HCT116 (cell line): ENCODE data around the gene TMEM134. TPM values are rescaled to one million over a fixed set of nuclear protein-coding genes. Genes with fewer than 3 reads are reported as not detected.

Experiments used
- ATAC-seq: fragments of 200-7000 bp; cut with Tn5 transposase; 2 replicates; pipeline ENCODE4 v1.9.1; 2020; ENCODE audit warnings: mild to moderate bottlenecking, moderate library complexity
- BruUV-seq: library from RNA; stranded (reverse); fragments of 400-500 nt; replicated peaks from 2 replicates; lab custom pipeline; 2021; lab: Mats Ljungman, UMichigan
- CTCF ChIA-PET: fragments of 300-600 bp; sonication (Branson Sonifier 250); formaldehyde crosslinking; loops from one replicate; lab custom pipeline; 2021; ENCODE audit warnings: antibody characterized with exemption; lab: Charles Lee
- POLR2A ChIA-PET: fragments of 300-600, 350-600 bp; sonication (Branson Sonifier 250); formaldehyde crosslinking; loops from one replicate; lab custom pipeline; 2021; ENCODE audit warnings: antibody characterized with exemption; lab: Charles Lee
- RAD21 ChIA-PET, 2 experiments: fragments of 300-600 bp; sonication (Branson Sonifier 250); formaldehyde crosslinking; loops; one replicate each; lab custom pipeline; 2023; ENCODE audit warnings: low total read pairs in 2 of 2; ENCODE audit not compliant: uncharacterized antibody in 2 of 2, unreplicated experiment in 2 of 2, low non-redundant PET in 1 of 2; lab: Charles Lee
- DNase-seq: peaks from one replicate; pipeline ENCODE4 v3.0.0-alpha.2; 2010; ENCODE audit warnings: low read depth, low spot score
- H2AFZ ChIP-seq: fragments of 200-600 bp; shearing (Covaris generic), sonication (generic); 2 replicates; pipeline ENCODE4 v1.6.1; 2017; ENCODE audit warnings: low read depth, mixed run types, mixed read lengths, antibody characterized with exemption, low read length; ENCODE audit not compliant: poor library complexity, severe bottlenecking
- H3K27ac ChIP-seq: 2 replicates; pipeline ENCODE4 v1.5.1; 2012; ENCODE audit warnings: low read depth, low read length
- H3K27me3 ChIP-seq: fragments of 200-600 bp; sonication (generic); 2 replicates; pipeline ENCODE4 v1.6.1; 2016; ENCODE audit warnings: mixed run types, low read length, mixed read lengths; ENCODE audit not compliant: insufficient read depth
- H3K36me3 ChIP-seq, 2 experiments: fragments of 200-500 bp in 1 of 2; fragments of 200-600 bp in 1 of 2; sonication (Bioruptor generic) in 1 of 2; sonication (generic) in 1 of 2; 2 replicates each; pipeline versions ENCODE4 v1.5.1 to v1.6.1; 2014 to 2016; ENCODE audit warnings: low read length in 2 of 2, inconsistent platforms in 1 of 2, mixed read lengths in 1 of 2, mixed run types in 1 of 2; ENCODE audit not compliant: insufficient read depth in 2 of 2, control insufficient read depth in 1 of 2
- H3K4me1 ChIP-seq, 2 experiments: fragments of 200-600 bp in 1 of 2; sonication (generic) in 1 of 2; 2 replicates each; pipeline versions ENCODE4 v1.5.1 to v1.6.1; 2012 to 2017; ENCODE audit warnings: low read length in 2 of 2, inconsistent platforms in 1 of 2, mild to moderate bottlenecking in 1 of 2, mixed read lengths in 1 of 2, mixed run types in 1 of 2, moderate library complexity in 1 of 2; ENCODE audit not compliant: insufficient read depth in 2 of 2, control insufficient read depth in 1 of 2
- H3K4me2 ChIP-seq: fragments of 200-600 bp; sonication (generic); 2 replicates; pipeline ENCODE4 v1.6.1; 2017; ENCODE audit warnings: mixed run types, low read length, mixed read lengths
- H3K4me3 ChIP-seq, 2 experiments: fragments of 200-600 bp in 1 of 2; sonication (generic) in 1 of 2; replicated peaks in 1 of 2; 2 replicates each; pipeline ENCODE4 v1.5.1; 2011 to 2016; ENCODE audit warnings: low read length in 2 of 2, control low read depth in 1 of 2, low read depth in 1 of 2, mild to moderate bottlenecking in 1 of 2, mixed read lengths in 1 of 2, mixed run types in 1 of 2
- H3K79me2 ChIP-seq: fragments of 200-600 bp; sonication (generic); 2 replicates; pipeline ENCODE4 v1.6.1; 2017; ENCODE audit warnings: mild to moderate bottlenecking, mixed run types, low read length, moderate library complexity, mixed read lengths; ENCODE audit not compliant: insufficient read depth
- H3K9ac ChIP-seq: fragments of 200-600 bp; sonication (generic); 2 replicates; pipeline ENCODE4 v1.6.1; 2016; ENCODE audit warnings: low read length, mixed read lengths
- H3K9me2 ChIP-seq: fragments of 200-600 bp; sonication (generic), shearing (Covaris generic); 2 replicates; pipeline ENCODE4 v1.6.1; 2017; ENCODE audit warnings: mixed run types, mild to moderate bottlenecking, moderate library complexity; ENCODE audit not compliant: insufficient read depth
- H3K9me3 ChIP-seq, 2 experiments: fragments of 200-500 bp in 1 of 2; fragments of 200-600 bp in 1 of 2; sonication (Bioruptor generic) in 1 of 2; sonication (generic) in 1 of 2; 2 replicates each; pipeline ENCODE4 v1.6.1; 2014 to 2017; ENCODE audit warnings: low read length in 2 of 2, mixed read lengths in 2 of 2, inconsistent platforms in 1 of 2, low read depth in 1 of 2, mild to moderate bottlenecking in 1 of 2, mixed run types in 1 of 2, moderate library complexity in 1 of 2; ENCODE audit not compliant: control insufficient read depth in 1 of 2, insufficient read depth in 1 of 2
- H4K20me1 ChIP-seq: fragments of 200-600 bp; sonication (generic), shearing (Covaris generic); 2 replicates; pipeline ENCODE4 v1.6.1; 2017; ENCODE audit warnings: mixed run types, mild to moderate bottlenecking, moderate library complexity; ENCODE audit not compliant: insufficient read depth
- CBX3 ChIP-seq: IDR thresholded peaks from 2 replicates; pipeline ENCODE4 v1.6.1; 2012; ENCODE audit warnings: low read depth
- CEBPB ChIP-seq: IDR thresholded peaks from 2 replicates; pipeline ENCODE4 v1.6.1; 2012; ENCODE audit warnings: low read depth
- EGR1 ChIP-seq: IDR thresholded peaks from 2 replicates; pipeline ENCODE4 v1.6.1; 2012; ENCODE audit warnings: low read depth
- ELF1 ChIP-seq: IDR thresholded peaks from 2 replicates; pipeline ENCODE4 v1.6.1; 2012; ENCODE audit warnings: low read depth, borderline replicate concordance
- EZH2 ChIP-seq: fragments of 200-600 bp; sonication (generic); IDR thresholded peaks from 2 replicates; pipeline ENCODE4 v1.6.1; 2017; ENCODE audit warnings: antibody characterized with exemption, mixed run types
- EZH2phosphoT487 ChIP-seq: fragments of 200-600 bp; IDR thresholded peaks from 2 replicates; pipeline ENCODE4 v1.6.1; 2018; ENCODE audit warnings: antibody characterized with exemption, borderline replicate concordance
- FOSL1 ChIP-seq: IDR thresholded peaks from 2 replicates; pipeline ENCODE4 v1.6.1; 2012; ENCODE audit warnings: low read depth
- JUND ChIP-seq: IDR thresholded peaks from 2 replicates; pipeline ENCODE4 v1.6.1; 2012
- POLR2A ChIP-seq: IDR thresholded peaks from 2 replicates; pipeline ENCODE4 v1.7.0; 2011; ENCODE audit warnings: borderline replicate concordance; ENCODE audit not compliant: insufficient read depth, insufficient read length; ENCODE audit errors: extremely low read depth
- POLR2AphosphoS5 ChIP-seq: IDR thresholded peaks from 2 replicates; pipeline ENCODE4 v1.6.1; 2011; ENCODE audit warnings: mild to moderate bottlenecking, low read depth, low read length, moderate library complexity
- RAD21 ChIP-seq: IDR thresholded peaks from 2 replicates; pipeline ENCODE4 v1.6.1; 2012; ENCODE audit warnings: low read depth, mild to moderate bottlenecking
- SIN3A ChIP-seq: IDR thresholded peaks from 2 replicates; pipeline ENCODE4 v1.6.1; 2012; ENCODE audit warnings: low read depth
- SP1 ChIP-seq: IDR thresholded peaks from 2 replicates; pipeline ENCODE4 v1.6.1; 2012; ENCODE audit warnings: low read depth
- SRF ChIP-seq: IDR thresholded peaks from 2 replicates; pipeline ENCODE4 v1.6.1; 2012; ENCODE audit warnings: low read depth
- TCF7L2 ChIP-seq: IDR thresholded peaks from 2 replicates; pipeline ENCODE4 v1.7.0; 2011; ENCODE audit warnings: borderline replicate concordance, inconsistent platforms; ENCODE audit not compliant: insufficient read depth, insufficient read length; ENCODE audit errors: extremely low read depth
- YY1 ChIP-seq: IDR thresholded peaks from 2 replicates; pipeline ENCODE4 v1.6.1; 2011; ENCODE audit warnings: low read length, low read depth, moderate library complexity, mild to moderate bottlenecking; ENCODE audit not compliant: insufficient replicate concordance; ENCODE audit errors: extremely low read depth
- ZFX ChIP-seq: fragments of 450-650 bp; IDR thresholded peaks from 2 replicates; pipeline ENCODE4 v1.6.1; 2017
- intact Hi-C: fragments of 100-400 bp; cut with micrococcal nuclease; formaldehyde crosslinking; loops from 2 replicates; pipeline ENCODE4 v1.10.0; 2022
- total RNA-seq: library from RNA; stranded (reverse); gene quantifications from one replicate; pipeline ENCODE4 v1.2.1, GENCODE V29; 2021; ENCODE audit not compliant: unreplicated experiment
- TF ChIP-seq, protein P1 (sequence below): IDR thresholded peaks from 2 replicates; pipeline ENCODE4 v1.6.1; 2011; ENCODE audit warnings: mild to moderate bottlenecking, low read length, moderate library complexity; ENCODE audit not compliant: insufficient replicate concordance; ENCODE audit errors: extremely low read depth
- TF ChIP-seq, protein P2 (sequence below): IDR thresholded peaks from 2 replicates; pipeline ENCODE4 v1.6.1; 2012
- TF ChIP-seq, protein P3 (sequence below), 3 experiments: fragments of 200-600 bp in 1 of 3; sonication (generic) in 1 of 3; IDR thresholded peaks in 2 of 3; conservative IDR thresholded peaks in 1 of 3; 2 replicates each; pipeline ENCODE4 v1.5.1; 2012 to 2017; ENCODE audit warnings: low read depth in 2 of 3, low read length in 2 of 3, antibody characterized with exemption in 1 of 3, borderline replicate concordance in 1 of 3, control low read depth in 1 of 3, mild to moderate bottlenecking in 1 of 3, mixed read lengths in 1 of 3, mixed run types in 1 of 3, moderate library complexity in 1 of 3; ENCODE audit not compliant: insufficient read depth in 1 of 3

Gene TMEM134
- total RNA-seq, 1 experiment from 2014 or later: 44.2 TPM

DNA sequence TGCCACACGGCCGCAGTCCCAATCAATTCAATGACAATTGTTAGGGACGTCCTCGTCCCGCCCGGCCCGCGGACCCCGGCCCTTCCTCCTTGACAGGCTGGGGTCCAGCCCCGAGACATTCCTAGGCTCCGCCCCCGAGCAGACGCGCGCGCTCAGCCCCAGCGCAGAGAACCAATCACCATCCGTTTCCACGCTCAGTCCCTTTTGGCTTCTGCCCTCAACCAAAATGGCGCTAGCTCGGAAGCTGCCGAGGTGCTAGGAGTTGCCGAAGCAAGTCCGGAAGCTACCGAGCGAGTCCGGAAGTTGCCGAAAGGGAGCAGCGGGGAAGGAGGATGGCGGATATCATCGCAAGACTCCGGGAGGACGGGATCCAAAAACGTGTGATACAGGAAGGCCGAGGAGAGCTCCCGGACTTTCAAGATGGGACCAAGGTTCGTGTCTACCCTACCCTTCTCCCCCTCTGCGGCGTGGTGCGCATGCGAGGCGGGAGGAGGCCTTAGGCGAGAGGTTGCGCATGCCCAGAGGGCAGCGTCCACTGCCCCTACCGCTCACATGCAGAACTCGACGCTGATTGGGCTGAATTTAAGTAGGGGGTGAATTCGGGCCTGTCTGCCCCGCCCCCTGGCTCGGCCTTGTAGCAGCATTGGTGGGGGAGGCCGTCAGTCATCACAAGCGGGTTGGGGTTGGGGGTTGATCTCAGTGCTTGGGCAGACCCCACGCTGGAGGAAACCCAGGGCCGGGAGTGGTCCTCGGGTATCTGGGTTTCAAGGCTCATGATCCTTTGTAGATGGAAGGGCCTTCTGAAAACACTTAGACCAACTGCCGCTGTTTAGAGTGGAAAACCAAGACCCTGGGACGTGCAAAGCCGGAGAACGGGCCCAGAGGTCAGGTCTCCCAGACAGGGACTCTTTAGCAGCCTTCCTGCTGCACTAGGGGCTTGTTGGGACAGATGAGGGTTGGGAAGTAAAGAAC, 14.1 kb upstream of the TMEM134 start, which contains the start of gene AIP:
AIP (plus strand) TSS at position 200 of the 972 bp plus-strand sequence; CDS start at position 333, 133 bp downstream.
- Histone ChIP-seq H3K4me1 (peaks cover 7 to 28% of the 10 kb centered on the region in 2 experiments; a peak in 3 of 4 replicates), H3K9me3 (no peaks in the 10 kb centered on the region), H3K36me3 (no peaks in the 10 kb centered on the region), H3K79me2 (peaks cover 7% of the 10 kb centered on the region; the same call in 1 of the 2 replicates), H3K9me2 (no peaks in the 10 kb centered on the region), H4K20me1 (no peaks in the 10 kb centered on the region), H3K9ac (peak within 1 kb of the TSS; percentile 56), H3K4me3 (peak within 1 kb of the TSS; percentile 51 to 61), H2AFZ (peak within 1 kb of the TSS; percentile 95), H3K27ac (peak within 1 kb of the TSS; percentile 46; the same call in 1 of the 2 replicates), H3K27me3 (no peaks in the 10 kb centered on the region), H3K4me2 (peak within 1 kb of the TSS; percentile 83)
- ChIA-PET CTCF (interaction anchor here (1.0 kb wide), 1 partner anchor 81 kb away, joined by 4 read pairs; the partner anchor contains the start of gene PPP1CA), POLR2A (interaction anchor here (1.0 kb wide), 1 partner anchor 14 kb away, joined by 9 read pairs; the partner anchor contains the start of gene TMEM134), RAD21 (interaction anchor here in 1 of 2 experiments (1.1 kb wide), 1 partner anchor 81 kb away, joined by 4 read pairs; the partner anchor contains the start of gene PPP1CA)
- TSS peak; percentile 82 for BruUV-seq
- ATAC-seq (peak; percentile 98), DNase-seq (peak; percentile 96)
- intact Hi-C loops: no loop called here
- TF ChIP-seq CBX3 (peak; percentile 100), ZFX (no peak), EZH2phosphoT487 (no peak), POLR2A (no peak), ELF1 (no peak; the same call in 1 of the 2 replicates), SP1 (peak; percentile 77), CEBPB (no peak), SIN3A (no peak), TCF7L2 (no peak), FOSL1 (no peak), POLR2AphosphoS5 (peak; percentile 62; the same call in 1 of the 2 replicates), JUND (no peak), EZH2 (no peak), RAD21 (no peak), SRF (no peak), EGR1 (no peak), YY1 (peak; percentile 99)
- TF ChIP-seq, protein P1, sequence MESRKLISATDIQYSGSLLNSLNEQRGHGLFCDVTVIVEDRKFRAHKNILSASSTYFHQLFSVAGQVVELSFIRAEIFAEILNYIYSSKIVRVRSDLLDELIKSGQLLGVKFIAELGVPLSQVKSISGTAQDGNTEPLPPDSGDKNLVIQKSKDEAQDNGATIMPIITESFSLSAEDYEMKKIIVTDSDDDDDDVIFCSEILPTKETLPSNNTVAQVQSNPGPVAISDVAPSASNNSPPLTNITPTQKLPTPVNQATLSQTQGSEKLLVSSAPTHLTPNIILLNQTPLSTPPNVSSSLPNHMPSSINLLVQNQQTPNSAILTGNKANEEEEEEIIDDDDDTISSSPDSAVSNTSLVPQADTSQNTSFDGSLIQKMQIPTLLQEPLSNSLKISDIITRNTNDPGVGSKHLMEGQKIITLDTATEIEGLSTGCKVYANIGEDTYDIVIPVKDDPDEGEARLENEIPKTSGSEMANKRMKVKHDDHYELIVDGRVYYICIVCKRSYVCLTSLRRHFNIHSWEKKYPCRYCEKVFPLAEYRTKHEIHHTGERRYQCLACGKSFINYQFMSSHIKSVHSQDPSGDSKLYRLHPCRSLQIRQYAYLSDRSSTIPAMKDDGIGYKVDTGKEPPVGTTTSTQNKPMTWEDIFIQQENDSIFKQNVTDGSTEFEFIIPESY: no peak
- TF ChIP-seq, protein P2, sequence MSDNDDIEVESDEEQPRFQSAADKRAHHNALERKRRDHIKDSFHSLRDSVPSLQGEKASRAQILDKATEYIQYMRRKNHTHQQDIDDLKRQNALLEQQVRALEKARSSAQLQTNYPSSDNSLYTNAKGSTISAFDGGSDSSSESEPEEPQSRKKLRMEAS: peak; percentile 100
- TF ChIP-seq, protein P3, sequence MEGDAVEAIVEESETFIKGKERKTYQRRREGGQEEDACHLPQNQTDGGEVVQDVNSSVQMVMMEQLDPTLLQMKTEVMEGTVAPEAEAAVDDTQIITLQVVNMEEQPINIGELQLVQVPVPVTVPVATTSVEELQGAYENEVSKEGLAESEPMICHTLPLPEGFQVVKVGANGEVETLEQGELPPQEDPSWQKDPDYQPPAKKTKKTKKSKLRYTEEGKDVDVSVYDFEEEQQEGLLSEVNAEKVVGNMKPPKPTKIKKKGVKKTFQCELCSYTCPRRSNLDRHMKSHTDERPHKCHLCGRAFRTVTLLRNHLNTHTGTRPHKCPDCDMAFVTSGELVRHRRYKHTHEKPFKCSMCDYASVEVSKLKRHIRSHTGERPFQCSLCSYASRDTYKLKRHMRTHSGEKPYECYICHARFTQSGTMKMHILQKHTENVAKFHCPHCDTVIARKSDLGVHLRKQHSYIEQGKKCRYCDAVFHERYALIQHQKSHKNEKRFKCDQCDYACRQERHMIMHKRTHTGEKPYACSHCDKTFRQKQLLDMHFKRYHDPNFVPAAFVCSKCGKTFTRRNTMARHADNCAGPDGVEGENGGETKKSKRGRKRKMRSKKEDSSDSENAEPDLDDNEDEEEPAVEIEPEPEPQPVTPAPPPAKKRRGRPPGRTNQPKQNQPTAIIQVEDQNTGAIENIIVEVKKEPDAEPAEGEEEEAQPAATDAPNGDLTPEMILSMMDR (IDR thresholded peaks at IDR 0.05 in 2 of 3, conservative IDR thresholded peaks at IDR 0.05 in 1 of 3; ENCODE audit: borderline replicate concordance in 1 of 3, insufficient read depth in 1 of 3, low read depth in 2 of 3, low read length in 2 of 3): 0 out of 6 replicates have a peak, but pooled peaks of 1 of the 3 experiments have one; percentile 11
